GM12878 (cell line): ENCODE results near the gene SNX19. TPM values are rescaled to one million over a fixed set of nuclear protein-coding genes. Genes with fewer than 3 reads are reported as not detected.

ENCODE experiments used
- BRCA1 ChIP-seq: IDR thresholded peaks from 2 replicates; pipeline ENCODE4 v1.6.1; 2011; ENCODE audit warnings: low read depth, low read length, improper control_type of control experiment
- CEBPB ChIP-seq, 2 experiments: fragments of 150-350 bp in 1 of 2; IDR thresholded peaks; 2 replicates each; pipeline ENCODE4 v1.6.1; 2012 to 2014; ENCODE audit warnings: low read depth in 2 of 2, low read length in 2 of 2, borderline replicate concordance in 1 of 2, inconsistent platforms in 1 of 2
- E2F8 ChIP-seq: fragments of 450-650 bp; IDR thresholded peaks from 2 replicates; pipeline ENCODE4 v1.6.1; 2018; ENCODE audit warnings: mild to moderate bottlenecking, low read depth, moderate library complexity; ENCODE audit not compliant: partially characterized antibody
- FOXK2 ChIP-seq: fragments of 450-650 bp; IDR thresholded peaks from 2 replicates; pipeline ENCODE4 v1.6.1; 2017; ENCODE audit warnings: mild to moderate bottlenecking, moderate library complexity
- JUND ChIP-seq: IDR thresholded peaks from 2 replicates; pipeline ENCODE4 v1.6.1; 2012; ENCODE audit warnings: low read depth, mild to moderate bottlenecking, low read length, improper control_type of control experiment, moderate library complexity
- KDM1A ChIP-seq: fragments of 200-600 bp; sonication (generic); IDR thresholded peaks from 2 replicates; pipeline ENCODE4 v1.6.1; 2016; ENCODE audit warnings: borderline replicate concordance
- MLLT1 ChIP-seq: fragments of 450-650 bp; IDR thresholded peaks from 2 replicates; pipeline ENCODE4 v1.6.1; 2016; ENCODE audit warnings: mild to moderate bottlenecking
- NFYB ChIP-seq: IDR thresholded peaks from 2 replicates; pipeline ENCODE4 v1.6.1; 2011; ENCODE audit warnings: low read depth, mild to moderate bottlenecking, low read length, improper control_type of control experiment, moderate library complexity; ENCODE audit not compliant: insufficient read depth
- SRF ChIP-seq, 2 experiments: IDR thresholded peaks; 2 replicates each; pipeline ENCODE4 v1.6.1; 2011; ENCODE audit warnings: low read depth in 2 of 2, low read length in 2 of 2, mild to moderate bottlenecking in 1 of 2, moderate library complexity in 1 of 2
- TAF1 ChIP-seq: IDR thresholded peaks from 2 replicates; pipeline ENCODE4 v1.6.1; 2011; ENCODE audit warnings: mild to moderate bottlenecking, low read depth, low read length, borderline replicate concordance
- YY1 ChIP-seq: IDR thresholded peaks from 2 replicates; pipeline ENCODE4 v1.6.1; 2011; ENCODE audit warnings: low read depth, mild to moderate bottlenecking, low read length
- ZBED1 ChIP-seq: IDR thresholded peaks from 2 replicates; pipeline ENCODE4 v1.6.1; 2016; ENCODE audit warnings: borderline replicate concordance
- ZBTB11 ChIP-seq: fragments of 450-650 bp; formaldehyde crosslinking; IDR thresholded peaks from 2 replicates; pipeline ENCODE4 v1.5.0; 2022; ENCODE audit warnings: mild to moderate bottlenecking, missing genetic modification characterization
- ZNF24 ChIP-seq: fragments of 450-650 bp; IDR thresholded peaks from 2 replicates; pipeline ENCODE4 v1.6.1; 2017; ENCODE audit warnings: antibody characterized with exemption, mild to moderate bottlenecking
- ZNF274 ChIP-seq: IDR thresholded peaks from one replicate; pipeline ENCODE4 v1.8.0; 2011; ENCODE audit not compliant: insufficient read length, insufficient read depth
- ZNF687 ChIP-seq: fragments of 450-650 bp; IDR thresholded peaks from 2 replicates; pipeline ENCODE4 v1.6.1; 2017; ENCODE audit warnings: mild to moderate bottlenecking, moderate library complexity
- polyA plus RNA-seq, 11 experiments: library from polyadenylated mRNA; depleted of rRNA in 4 of 11; unstranded in 6 of 11; stranded (reverse) in 5 of 11; fragments of >200 nt; fragmentation: Nextera tagmentation in 4 of 11; fragmentation: Illumina TruSeq in 1 of 11; extraction: Ambion mirVana in 4 of 11; extraction: Trizol in 1 of 11; gene quantifications; 1 replicate in 1 of 11; 2 replicates in 10 of 11; pipeline versions ENCODE4 v1.2.1 to v1.2.3, GENCODE V29; 2011 to 2016; ENCODE audit warnings: inconsistent platforms in 2 of 11, missing spikeins in 2 of 11, low read depth in 1 of 11
- total RNA-seq, 4 experiments: library from RNA; depleted of rRNA in 3 of 4; stranded (reverse); fragments of >200 nt in 3 of 4; fragmentation: Illumina TruSeq in 1 of 4; extraction: Trizol in 1 of 4; gene quantifications; 2 replicates each; pipeline versions ENCODE4 v1.2.1 to v1.2.3, GENCODE V29; 2013 to 2021

SNX19 gene
- total and polyA plus RNA-seq, 10 of the 15 experiments (the other 5 are each of a cell fraction or from before 2014, with no cell fraction given): 3.0 to 46.9 (median 30.4) TPM

GRCh38 chr11:130916238-130916855 lies at the start of gene SNX19 (continued):
- no peak for TF ChIP-seq E2F8
- TF ChIP-seq NFYB: no peak
- peak; percentile 82 for TF ChIP-seq TAF1
- no peak for TF ChIP-seq BRCA1
- TF ChIP-seq ZBTB11 (CRISPR knock-in tag): no peak
- no peak for TF ChIP-seq JUND
- peak; percentile 57; the same call in 1 of the 2 replicates for TF ChIP-seq ZNF24
- no peak for TF ChIP-seq CEBPB (IDR thresholded peaks at IDR 0.05; ENCODE audit: borderline replicate concordance in 1 of 2, low read depth in 2 of 2, low read length in 2 of 2)
- no peak for TF ChIP-seq FOXK2
- no peak for TF ChIP-seq ZNF274
- peak; percentile 91 for TF ChIP-seq ZNF687
- TF ChIP-seq SRF (IDR thresholded peaks at IDR 0.05; ENCODE audit: low read depth in 2 of 2, low read length in 2 of 2): no peak
- TF ChIP-seq MLLT1: no peak
- TF ChIP-seq KDM1A: no peak
- TF ChIP-seq ZBED1: no peak
- peak; percentile 64; the same call in 1 of the 2 replicates for TF ChIP-seq YY1
